H1 (cell line): Measurements from ENCODE around the gene LPCAT1.

Source experiments
- HDAC2 ChIP-seq, 2 experiments: fragments of 300-600 bp in 1 of 2; sonication (generic) in 1 of 2; IDR thresholded peaks; 2 replicates each; pipeline ENCODE4 v1.6.1; 2011 to 2012; ENCODE audit warnings: low read depth in 2 of 2, low read length in 2 of 2, mild to moderate bottlenecking in 2 of 2, moderate library complexity in 2 of 2, borderline replicate concordance in 1 of 2, inconsistent platforms in 1 of 2
- TBP ChIP-seq: IDR thresholded peaks from 2 replicates; pipeline ENCODE4 v1.6.1; 2011; ENCODE audit warnings: low read depth, low read length, improper control_type of control experiment

DNA sequence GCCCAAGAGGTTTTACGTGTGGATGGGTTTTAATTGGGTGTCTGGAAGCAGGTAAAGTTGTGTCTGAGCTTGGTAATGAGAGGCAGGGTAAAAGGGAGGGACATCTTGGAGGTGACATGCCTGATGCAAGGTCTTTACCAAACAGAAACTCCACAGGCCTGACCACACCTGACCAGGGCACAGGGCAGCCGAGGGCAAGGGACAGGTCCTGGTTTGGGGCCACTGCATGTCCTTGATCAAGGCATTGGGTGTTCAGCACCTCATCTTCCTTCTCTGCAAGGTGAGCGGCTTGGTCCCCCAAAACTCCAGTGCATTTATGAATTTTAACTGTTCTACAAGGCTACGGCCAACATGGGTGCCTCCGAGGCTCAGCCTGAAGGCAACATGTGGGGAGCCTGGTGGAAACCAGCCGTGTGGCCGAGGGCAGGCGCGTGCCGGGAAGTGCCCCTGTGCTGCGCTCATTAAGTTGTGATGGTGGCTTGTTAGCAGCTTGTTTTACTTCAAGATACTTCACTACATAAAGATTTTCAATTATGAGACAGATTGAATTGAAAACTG, 30.7 kb upstream of the LPCAT1 start:
- no peak for TF ChIP-seq HDAC2 (IDR thresholded peaks at IDR 0.05; ENCODE audit: borderline replicate concordance in 1 of 2, low read depth in 2 of 2, low read length in 2 of 2)
- no peak for TF ChIP-seq TBP
